Measurements from ENCODE around the gene ZDHHC8.

DNA sequence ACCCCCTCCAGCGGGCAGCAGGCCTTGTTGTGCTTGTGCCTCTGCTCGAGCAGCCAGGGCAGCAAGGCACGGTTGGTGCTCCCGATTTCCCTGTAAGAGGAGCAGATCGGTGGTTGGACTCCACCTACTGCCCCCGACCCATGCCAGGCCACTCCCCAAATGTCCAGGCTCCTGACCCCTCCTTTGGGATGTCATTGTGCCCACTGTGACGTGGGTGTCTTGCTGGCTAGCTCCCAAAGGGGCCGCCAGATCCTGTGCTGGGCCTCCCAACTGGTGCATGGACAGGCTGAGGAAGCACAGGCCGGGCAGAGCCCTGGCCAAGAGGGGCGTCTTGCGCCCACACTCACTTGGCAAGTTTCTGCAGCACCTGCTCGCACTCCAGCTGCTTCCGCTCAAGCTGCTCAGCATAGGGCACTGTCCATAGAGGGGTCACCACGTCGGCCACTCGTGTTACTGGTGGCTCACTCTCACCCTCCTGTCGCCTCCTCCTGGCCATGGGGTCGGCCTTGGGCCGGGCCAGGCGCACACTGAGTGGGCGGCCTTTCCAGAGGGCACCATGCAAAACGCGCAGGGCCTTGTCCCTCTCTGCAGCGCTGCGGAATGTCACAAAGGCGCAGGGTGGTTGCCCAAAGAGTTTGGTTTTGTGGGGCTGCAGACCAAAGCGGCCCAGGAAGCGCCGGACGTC is 15.8 kb upstream of the ZDHHC8 start, which contains the start of gene RANBP1:
- no peak for TF ChIP-seq CTCF (IDR thresholded peaks at IDR 0.05; ENCODE audit: insufficient read depth, low read length)
- 0 out of 2 replicates have a peak, but pooled peaks have one; percentile 10 for TF ChIP-seq POLR2AphosphoS5 (IDR thresholded peaks at IDR 0.05; ENCODE audit: low read depth)
- no peak for TF ChIP-seq REST (IDR thresholded peaks at IDR 0.05; ENCODE audit: insufficient replicate concordance, low read depth)
- TF ChIP-seq GABPA (IDR thresholded peaks at IDR 0.05; ENCODE audit: low read depth): no peak
- TF ChIP-seq SPI1 (IDR thresholded peaks at IDR 0.05; ENCODE audit: borderline replicate concordance, low read depth): no peak

All from HL-60 (cell line).